ENCODE data around the gene TUB.

- TF ChIP-seq, protein P1, sequence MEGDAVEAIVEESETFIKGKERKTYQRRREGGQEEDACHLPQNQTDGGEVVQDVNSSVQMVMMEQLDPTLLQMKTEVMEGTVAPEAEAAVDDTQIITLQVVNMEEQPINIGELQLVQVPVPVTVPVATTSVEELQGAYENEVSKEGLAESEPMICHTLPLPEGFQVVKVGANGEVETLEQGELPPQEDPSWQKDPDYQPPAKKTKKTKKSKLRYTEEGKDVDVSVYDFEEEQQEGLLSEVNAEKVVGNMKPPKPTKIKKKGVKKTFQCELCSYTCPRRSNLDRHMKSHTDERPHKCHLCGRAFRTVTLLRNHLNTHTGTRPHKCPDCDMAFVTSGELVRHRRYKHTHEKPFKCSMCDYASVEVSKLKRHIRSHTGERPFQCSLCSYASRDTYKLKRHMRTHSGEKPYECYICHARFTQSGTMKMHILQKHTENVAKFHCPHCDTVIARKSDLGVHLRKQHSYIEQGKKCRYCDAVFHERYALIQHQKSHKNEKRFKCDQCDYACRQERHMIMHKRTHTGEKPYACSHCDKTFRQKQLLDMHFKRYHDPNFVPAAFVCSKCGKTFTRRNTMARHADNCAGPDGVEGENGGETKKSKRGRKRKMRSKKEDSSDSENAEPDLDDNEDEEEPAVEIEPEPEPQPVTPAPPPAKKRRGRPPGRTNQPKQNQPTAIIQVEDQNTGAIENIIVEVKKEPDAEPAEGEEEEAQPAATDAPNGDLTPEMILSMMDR (IDR thresholded peaks at IDR 0.05), result no peak
- no peak for TF ChIP-seq POLR2A (IDR thresholded peaks at IDR 0.05)
- no peak for TF ChIP-seq POLR2AphosphoS5 (IDR thresholded peaks at IDR 0.05)
- no peak for TF ChIP-seq EP300 (IDR thresholded peaks at IDR 0.05)
Measured at GRCh38 chr11:8038811-8039529, 42.0 kb upstream of the TUB start.
